ENCODE data around the gene RNF41.

The RNF41 gene

DNA sequence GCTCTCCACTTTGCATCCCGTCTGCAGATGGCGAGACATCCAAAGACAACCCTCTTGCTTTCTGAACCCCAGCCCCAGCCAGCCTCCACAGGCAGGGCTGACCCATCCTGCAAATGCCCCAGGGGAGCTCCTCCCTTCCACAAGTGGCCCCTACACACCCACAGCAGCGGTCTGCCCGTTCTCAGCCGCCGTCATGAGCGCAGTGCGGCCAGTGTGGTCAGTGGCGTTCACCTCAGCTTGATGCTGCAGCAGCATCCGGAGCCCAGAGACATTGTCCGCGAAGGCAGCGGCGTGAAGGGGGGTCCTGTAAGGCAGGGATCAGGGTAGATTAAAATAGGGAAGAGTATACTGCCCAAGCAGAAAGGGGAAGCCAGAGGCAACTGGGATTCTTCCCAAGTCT lies 22.8 kb upstream of the RNF41 start:
- H3K4me3 ChIP-seq (ENCODE audit: severe bottlenecking): no peak overlapping the region

DNA sequence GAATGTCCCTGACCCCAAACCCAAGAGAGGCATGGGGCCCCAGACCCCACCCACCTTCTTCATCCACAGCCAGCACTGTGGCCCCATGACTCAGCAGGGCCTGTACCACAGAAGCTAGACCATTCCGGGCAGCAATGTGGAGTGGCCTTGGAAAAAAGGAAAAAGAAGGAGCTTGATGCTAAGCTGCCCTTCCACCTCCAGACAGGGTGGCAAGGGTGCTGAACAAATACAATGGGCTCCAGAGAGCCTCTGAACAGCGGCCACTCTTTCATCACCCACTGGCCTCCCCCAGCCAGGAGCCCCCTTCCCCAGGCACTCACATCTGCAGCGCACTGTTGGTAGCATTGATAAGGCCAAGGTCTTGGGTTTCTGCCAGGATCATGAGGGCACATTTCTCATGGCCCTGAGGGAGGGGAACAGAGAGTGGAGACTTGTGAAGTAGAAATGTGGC lies 22.0 kb upstream of the RNF41 start:
- no peak for DNase-seq (ENCODE audit: low spot score)
- no peaks in the 10 kb centered on the region for H3K27me3 ChIP-seq (ENCODE audit: insufficient read depth, poor library complexity, severe bottlenecking)
- TF ChIP-seq, protein P1, sequence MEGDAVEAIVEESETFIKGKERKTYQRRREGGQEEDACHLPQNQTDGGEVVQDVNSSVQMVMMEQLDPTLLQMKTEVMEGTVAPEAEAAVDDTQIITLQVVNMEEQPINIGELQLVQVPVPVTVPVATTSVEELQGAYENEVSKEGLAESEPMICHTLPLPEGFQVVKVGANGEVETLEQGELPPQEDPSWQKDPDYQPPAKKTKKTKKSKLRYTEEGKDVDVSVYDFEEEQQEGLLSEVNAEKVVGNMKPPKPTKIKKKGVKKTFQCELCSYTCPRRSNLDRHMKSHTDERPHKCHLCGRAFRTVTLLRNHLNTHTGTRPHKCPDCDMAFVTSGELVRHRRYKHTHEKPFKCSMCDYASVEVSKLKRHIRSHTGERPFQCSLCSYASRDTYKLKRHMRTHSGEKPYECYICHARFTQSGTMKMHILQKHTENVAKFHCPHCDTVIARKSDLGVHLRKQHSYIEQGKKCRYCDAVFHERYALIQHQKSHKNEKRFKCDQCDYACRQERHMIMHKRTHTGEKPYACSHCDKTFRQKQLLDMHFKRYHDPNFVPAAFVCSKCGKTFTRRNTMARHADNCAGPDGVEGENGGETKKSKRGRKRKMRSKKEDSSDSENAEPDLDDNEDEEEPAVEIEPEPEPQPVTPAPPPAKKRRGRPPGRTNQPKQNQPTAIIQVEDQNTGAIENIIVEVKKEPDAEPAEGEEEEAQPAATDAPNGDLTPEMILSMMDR (IDR thresholded peaks at IDR 0.05; ENCODE audit: poor library complexity, severe bottlenecking): no peak
- no peaks in the 10 kb centered on the region for H3K9me3 ChIP-seq (ENCODE audit: severe bottlenecking)
- ATAC-seq (ENCODE audit: low read depth): no peak
- no peaks in the 10 kb centered on the region for H3K4me1 ChIP-seq (ENCODE audit: insufficient read depth, poor library complexity, severe bottlenecking)
- no peak overlapping the region for H3K27ac ChIP-seq (ENCODE audit: poor library complexity, severe bottlenecking)
- peaks cover 82% of the 10 kb centered on the region for H3K36me3 ChIP-seq (ENCODE audit: low read depth)
- H3K4me3 ChIP-seq (ENCODE audit: severe bottlenecking): no peak overlapping the region

More for the DNA sequence above, 22.8 kb upstream of the RNF41 start:
- no peak overlapping the region for H3K27ac ChIP-seq (ENCODE audit: poor library complexity, severe bottlenecking)
- TF ChIP-seq, protein P1 (IDR thresholded peaks at IDR 0.05; ENCODE audit: poor library complexity, severe bottlenecking): no peak
- ATAC-seq (ENCODE audit: low read depth) (no peak), DNase-seq (ENCODE audit: low spot score) (no peak)
- peaks cover 84% of the 10 kb centered on the region for H3K36me3 ChIP-seq (ENCODE audit: low read depth)
- H3K4me1 ChIP-seq (ENCODE audit: insufficient read depth, poor library complexity, severe bottlenecking): no peaks in the 10 kb centered on the region
- no peaks in the 10 kb centered on the region for H3K27me3 ChIP-seq (ENCODE audit: insufficient read depth, poor library complexity, severe bottlenecking)
- H3K9me3 ChIP-seq (ENCODE audit: severe bottlenecking): no peaks in the 10 kb centered on the region

DNA sequence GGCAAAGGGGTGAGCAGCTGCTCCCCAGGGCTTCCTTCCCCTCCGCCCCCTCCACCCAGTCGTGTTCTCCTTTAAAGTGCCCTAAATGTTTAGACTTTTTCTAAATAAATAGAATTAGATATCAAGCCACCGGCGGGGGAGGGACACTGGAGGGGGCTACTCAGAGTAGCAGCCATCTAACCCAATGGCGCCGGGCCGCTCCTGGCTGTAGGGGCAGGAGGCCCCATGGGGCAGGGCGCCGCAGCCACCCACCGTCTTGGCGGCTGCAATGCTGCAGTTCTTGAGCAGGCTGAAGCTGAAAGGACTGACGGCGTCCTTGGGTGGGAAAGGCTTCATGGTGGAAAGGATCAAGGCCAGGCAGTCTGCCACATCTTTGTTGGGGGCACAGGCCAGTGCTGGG lies 21.3 kb upstream of the RNF41 start:
- no peak overlapping the region for H3K27ac ChIP-seq (ENCODE audit: poor library complexity, severe bottlenecking)

DNA sequence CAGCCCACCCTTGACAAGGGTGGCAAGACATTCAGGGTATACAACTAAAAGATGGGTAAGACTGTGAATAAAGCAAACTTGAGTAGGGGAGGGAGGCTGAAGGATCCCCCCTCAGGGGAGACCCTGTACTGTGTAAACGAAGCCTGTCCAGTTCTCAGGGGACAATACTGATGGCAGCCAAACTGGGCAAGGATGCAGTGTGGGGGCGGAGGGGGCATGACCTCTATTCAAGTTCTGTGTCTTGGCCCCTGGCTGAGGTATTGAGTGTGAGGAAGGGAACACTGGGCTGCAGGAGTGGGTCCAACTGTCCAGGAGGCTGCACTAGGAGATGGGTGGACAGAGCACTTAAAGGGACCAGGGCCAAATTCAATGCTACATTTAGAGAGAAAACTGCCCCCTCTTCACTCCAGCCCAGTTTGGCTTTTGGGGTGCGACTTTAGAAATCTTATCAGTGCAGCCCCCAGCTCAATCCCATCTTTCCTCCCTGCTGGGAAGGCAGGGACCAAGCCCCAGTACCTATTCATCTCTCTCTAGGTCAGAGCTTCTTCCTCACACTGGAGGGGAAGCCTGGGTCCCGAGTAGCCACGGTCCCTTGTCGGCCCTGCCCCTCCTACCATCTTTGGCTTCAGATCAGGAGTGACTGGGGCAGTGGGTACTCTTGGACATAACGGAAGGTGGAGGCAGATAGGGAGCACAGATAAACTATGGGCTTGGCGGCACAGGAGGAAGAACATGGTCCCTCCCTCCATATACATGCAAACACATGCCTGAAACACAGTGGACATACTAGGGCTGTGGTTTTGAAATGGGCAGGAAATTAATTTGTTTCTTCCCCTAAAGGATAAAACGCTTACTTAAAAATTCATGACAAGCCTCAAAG lies 19.9 kb upstream of the RNF41 start:
- H3K27me3 ChIP-seq (ENCODE audit: insufficient read depth, poor library complexity, severe bottlenecking): no peaks in the 10 kb centered on the region
- DNase-seq (ENCODE audit: low spot score) (no peak), ATAC-seq (ENCODE audit: low read depth) (no peak)
- H3K4me3 ChIP-seq (ENCODE audit: severe bottlenecking): no peak overlapping the region
- H3K4me1 ChIP-seq (ENCODE audit: insufficient read depth, poor library complexity, severe bottlenecking): no peaks in the 10 kb centered on the region
- no peak overlapping the region for H3K27ac ChIP-seq (ENCODE audit: poor library complexity, severe bottlenecking)
- H3K36me3 ChIP-seq (ENCODE audit: low read depth): peaks cover 68% of the 10 kb centered on the region
- no peaks in the 10 kb centered on the region for H3K9me3 ChIP-seq (ENCODE audit: severe bottlenecking)
- TF ChIP-seq, protein P1 (IDR thresholded peaks at IDR 0.05; ENCODE audit: poor library complexity, severe bottlenecking): no peak

More for the DNA sequence above, 21.3 kb upstream of the RNF41 start:
- Histone ChIP-seq H3K9me3 (ENCODE audit: severe bottlenecking) (no peaks in the 10 kb centered on the region), H3K27me3 (ENCODE audit: insufficient read depth, poor library complexity, severe bottlenecking) (no peaks in the 10 kb centered on the region), H3K36me3 (ENCODE audit: low read depth) (peaks cover 74% of the 10 kb centered on the region), H3K4me3 (ENCODE audit: severe bottlenecking) (no peak overlapping the region), H3K4me1 (ENCODE audit: insufficient read depth, poor library complexity, severe bottlenecking) (no peaks in the 10 kb centered on the region)
- DNase-seq (ENCODE audit: low spot score) (no peak), ATAC-seq (ENCODE audit: low read depth) (no peak)
- TF ChIP-seq, protein P1 (IDR thresholded peaks at IDR 0.05; ENCODE audit: poor library complexity, severe bottlenecking): no peak

DNA sequence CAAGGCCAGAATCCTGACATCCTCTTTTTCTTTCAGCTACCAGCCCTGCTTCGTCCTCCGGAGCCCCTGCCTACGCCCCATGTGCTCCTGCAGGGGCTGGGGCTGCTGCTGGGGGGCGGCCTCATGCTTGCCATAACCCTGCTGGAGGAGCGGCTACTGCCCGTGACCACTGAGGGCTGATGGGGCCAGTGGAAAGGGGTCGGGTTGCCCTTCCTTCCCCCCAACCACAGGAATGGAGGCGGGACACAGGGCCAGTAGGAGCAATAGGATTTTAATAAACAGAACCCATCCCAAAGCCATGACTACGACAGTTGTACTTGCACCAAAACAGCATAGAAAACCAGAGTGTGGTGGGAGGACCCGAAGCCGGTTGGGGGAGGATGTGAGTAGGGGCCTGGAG lies 15.8 kb upstream of the RNF41 start:
- no peak for DNase-seq (ENCODE audit: low spot score)
- Histone ChIP-seq H3K9me3 (ENCODE audit: severe bottlenecking) (no peaks in the 10 kb centered on the region), H3K27me3 (ENCODE audit: insufficient read depth, poor library complexity, severe bottlenecking) (no peaks in the 10 kb centered on the region), H3K4me1 (ENCODE audit: insufficient read depth, poor library complexity, severe bottlenecking) (no peaks in the 10 kb centered on the region), H3K4me3 (ENCODE audit: severe bottlenecking) (no peak overlapping the region), H3K27ac (ENCODE audit: poor library complexity, severe bottlenecking) (no peak overlapping the region), H3K36me3 (ENCODE audit: low read depth) (peaks cover 30% of the 10 kb centered on the region)
- TF ChIP-seq, protein P1 (IDR thresholded peaks at IDR 0.05; ENCODE audit: poor library complexity, severe bottlenecking): no peak
- ATAC-seq (ENCODE audit: low read depth): no peak

Measured in RWPE2 (cell line).